HG03469 (cell line): Measurements from ENCODE around the gene TASOR2.

Source experiments
- ATAC-seq: cut with Tn5 transposase; IDR thresholded peaks from one replicate; pipeline ENCODE4 v1.9.1; 2021; ENCODE audit warnings: mild to moderate bottlenecking, moderate library complexity, moderate number of reproducible peaks; ENCODE audit not compliant: unreplicated experiment

The TASOR2 gene

GRCh38 chr10:5684318-5684970 lies at the start of gene TASOR2:
Gene TASOR2 (plus strand): TSS chr10:5684838. CDS start chr10:5720643, 35,805 bp downstream.
- peak; percentile 55 for ATAC-seq

- ATAC-seq: no peak
Measured at GRCh38 chr10:5634918-5635317, 49.7 kb upstream of the TASOR2 start.

- ATAC-seq: no peak
Measured at GRCh38 chr10:5638494-5638893, 46.1 kb upstream of the TASOR2 start.

- no peak for ATAC-seq
Measured at GRCh38 chr10:5639066-5639465, 45.6 kb upstream of the TASOR2 start.

GRCh38 chr10:5640036-5640435 lies 44.6 kb upstream of the TASOR2 start:
- no peak for ATAC-seq

GRCh38 chr10:5640501-5640900 lies 44.1 kb upstream of the TASOR2 start:
- ATAC-seq: no peak

GRCh38 chr10:5641501-5641900 lies 43.1 kb upstream of the TASOR2 start:
- ATAC-seq: no peak

- no peak for ATAC-seq
Measured at GRCh38 chr10:5643346-5644067, 41.1 kb upstream of the TASOR2 start.

GRCh38 chr10:5644930-5645329 lies 39.7 kb upstream of the TASOR2 start:
- ATAC-seq: no peak

GRCh38 chr10:5645375-5645774 lies 39.3 kb upstream of the TASOR2 start:
- no peak for ATAC-seq

- no peak for ATAC-seq
Measured at GRCh38 chr10:5645944-5646617, 38.6 kb upstream of the TASOR2 start.

- no peak for ATAC-seq
Measured at GRCh38 chr10:5647507-5648240, 37.0 kb upstream of the TASOR2 start.

- ATAC-seq: no peak
Measured at GRCh38 chr10:5648494-5649457, 35.9 kb upstream of the TASOR2 start.

GRCh38 chr10:5649746-5650145 lies 34.9 kb upstream of the TASOR2 start:
- no peak for ATAC-seq

- ATAC-seq: no peak
Measured at GRCh38 chr10:5650664-5651387, 33.8 kb upstream of the TASOR2 start.

- ATAC-seq: no peak
Measured at GRCh38 chr10:5651388-5651764, 33.3 kb upstream of the TASOR2 start.

- no peak for ATAC-seq
Measured at GRCh38 chr10:5652746-5653145, 31.9 kb upstream of the TASOR2 start.

GRCh38 chr10:5654218-5654755 lies 30.4 kb upstream of the TASOR2 start:
- ATAC-seq: no peak

- no peak for ATAC-seq
Measured at GRCh38 chr10:5655121-5655520, 29.5 kb upstream of the TASOR2 start.
